ENCODE data around the gene CYP3A5. TPM values are rescaled to one million over a fixed set of nuclear protein-coding genes. Genes with fewer than 3 reads are reported as not detected.

CYP3A5 gene
- total and polyA plus RNA-seq, 2 experiments from 2014 or later: 0.24 to 0.81 TPM

DNA sequence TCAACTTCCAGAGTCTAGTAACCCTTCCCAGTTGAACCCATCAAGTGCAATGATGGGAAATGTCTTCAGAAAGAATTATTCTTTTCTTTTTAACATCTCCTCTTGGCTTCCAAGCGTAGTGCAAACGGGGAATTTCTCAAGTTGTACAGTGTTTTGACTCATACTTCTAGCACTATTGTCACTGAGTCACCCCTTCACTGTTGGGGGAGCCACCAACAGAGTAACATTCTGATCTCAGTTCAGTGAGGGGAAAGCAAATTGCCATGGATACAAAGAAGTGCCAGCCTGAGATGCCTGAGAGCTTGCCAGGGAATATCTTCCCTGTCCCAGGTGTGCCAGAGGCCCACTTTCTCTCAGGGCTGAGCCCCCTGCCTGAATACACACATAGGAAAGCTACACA is 31.0 kb downstream of the CYP3A5 start:
- H3K4me3 ChIP-seq: no peak overlapping the region
- no peaks in the 10 kb centered on the region for H3K27me3 ChIP-seq
- no peak for DNase-seq (ENCODE audit: low read depth in 1 of 2, low spot score in 1 of 2)
- no peaks in the 10 kb centered on the region for H3K36me3 ChIP-seq
- H3K4me1 ChIP-seq (ENCODE audit: low read depth): no peaks in the 10 kb centered on the region
- TF ChIP-seq, protein P1, sequence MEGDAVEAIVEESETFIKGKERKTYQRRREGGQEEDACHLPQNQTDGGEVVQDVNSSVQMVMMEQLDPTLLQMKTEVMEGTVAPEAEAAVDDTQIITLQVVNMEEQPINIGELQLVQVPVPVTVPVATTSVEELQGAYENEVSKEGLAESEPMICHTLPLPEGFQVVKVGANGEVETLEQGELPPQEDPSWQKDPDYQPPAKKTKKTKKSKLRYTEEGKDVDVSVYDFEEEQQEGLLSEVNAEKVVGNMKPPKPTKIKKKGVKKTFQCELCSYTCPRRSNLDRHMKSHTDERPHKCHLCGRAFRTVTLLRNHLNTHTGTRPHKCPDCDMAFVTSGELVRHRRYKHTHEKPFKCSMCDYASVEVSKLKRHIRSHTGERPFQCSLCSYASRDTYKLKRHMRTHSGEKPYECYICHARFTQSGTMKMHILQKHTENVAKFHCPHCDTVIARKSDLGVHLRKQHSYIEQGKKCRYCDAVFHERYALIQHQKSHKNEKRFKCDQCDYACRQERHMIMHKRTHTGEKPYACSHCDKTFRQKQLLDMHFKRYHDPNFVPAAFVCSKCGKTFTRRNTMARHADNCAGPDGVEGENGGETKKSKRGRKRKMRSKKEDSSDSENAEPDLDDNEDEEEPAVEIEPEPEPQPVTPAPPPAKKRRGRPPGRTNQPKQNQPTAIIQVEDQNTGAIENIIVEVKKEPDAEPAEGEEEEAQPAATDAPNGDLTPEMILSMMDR (IDR thresholded peaks at IDR 0.05; ENCODE audit: low read depth, low read length): no peak
- no peaks in the 10 kb centered on the region for H3K9me3 ChIP-seq (ENCODE audit: low read depth)
- H3K27ac ChIP-seq: no peak overlapping the region

DNA sequence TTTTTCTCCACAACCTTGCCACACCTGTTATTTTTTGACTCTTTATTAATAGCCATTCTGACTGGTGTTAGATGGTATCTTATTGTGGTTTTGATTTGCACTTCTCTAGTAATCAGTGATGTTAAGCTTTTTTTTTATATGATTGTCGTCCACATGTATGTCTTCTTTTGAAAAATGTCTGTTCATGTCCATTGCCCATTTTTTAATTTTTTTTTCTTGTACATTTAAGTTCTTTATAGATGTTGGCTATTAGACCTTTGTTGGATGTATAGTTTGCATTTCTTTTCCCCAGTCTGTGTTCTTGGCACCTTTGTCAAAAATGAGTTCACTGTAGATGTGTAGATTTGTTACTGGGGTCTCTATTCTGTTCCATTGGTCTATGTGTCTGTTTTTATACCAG is 34.2 kb downstream of the CYP3A5 start:
- Histone ChIP-seq H3K4me1 (ENCODE audit: low read depth) (no peaks in the 10 kb centered on the region), H3K4me3 (no peak overlapping the region), H3K27me3 (no peaks in the 10 kb centered on the region), H3K36me3 (no peaks in the 10 kb centered on the region), H3K27ac (no peak overlapping the region), H3K9me3 (ENCODE audit: low read depth) (no peaks in the 10 kb centered on the region)
- DNase-seq (ENCODE audit: low read depth in 1 of 2, low spot score in 1 of 2): no peak
- TF ChIP-seq, protein P1 (IDR thresholded peaks at IDR 0.05; ENCODE audit: low read depth, low read length): no peak

DNA sequence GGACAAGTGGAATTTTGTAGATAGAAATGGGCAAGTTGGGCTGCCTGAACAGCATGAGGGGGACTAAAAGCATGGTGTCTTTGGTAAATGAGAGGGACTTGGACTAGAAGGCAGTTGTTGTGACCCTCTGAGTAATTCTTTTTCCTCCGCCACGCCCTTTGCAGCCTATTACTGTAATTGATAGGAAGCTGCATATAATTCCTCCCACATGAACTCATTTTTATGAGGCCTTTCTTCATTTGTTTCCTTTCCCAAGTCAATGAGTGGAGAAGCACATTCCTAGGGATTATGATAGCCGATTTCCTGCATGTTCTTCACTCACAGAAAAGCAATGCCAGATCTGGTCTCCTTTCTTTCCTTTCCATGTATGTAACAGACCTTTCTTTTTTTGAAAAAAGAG is 35.4 kb downstream of the CYP3A5 start:
- H3K36me3 ChIP-seq: no peaks in the 10 kb centered on the region
- no peaks in the 10 kb centered on the region for H3K9me3 ChIP-seq (ENCODE audit: low read depth)
- no peak overlapping the region for H3K27ac ChIP-seq
- H3K4me3 ChIP-seq: no peak overlapping the region
- H3K27me3 ChIP-seq: no peaks in the 10 kb centered on the region
- no peaks in the 10 kb centered on the region for H3K4me1 ChIP-seq (ENCODE audit: low read depth)
- TF ChIP-seq, protein P1 (IDR thresholded peaks at IDR 0.05; ENCODE audit: low read depth, low read length): no peak
- DNase-seq (ENCODE audit: low read depth in 1 of 2, low spot score in 1 of 2): no peak

DNA sequence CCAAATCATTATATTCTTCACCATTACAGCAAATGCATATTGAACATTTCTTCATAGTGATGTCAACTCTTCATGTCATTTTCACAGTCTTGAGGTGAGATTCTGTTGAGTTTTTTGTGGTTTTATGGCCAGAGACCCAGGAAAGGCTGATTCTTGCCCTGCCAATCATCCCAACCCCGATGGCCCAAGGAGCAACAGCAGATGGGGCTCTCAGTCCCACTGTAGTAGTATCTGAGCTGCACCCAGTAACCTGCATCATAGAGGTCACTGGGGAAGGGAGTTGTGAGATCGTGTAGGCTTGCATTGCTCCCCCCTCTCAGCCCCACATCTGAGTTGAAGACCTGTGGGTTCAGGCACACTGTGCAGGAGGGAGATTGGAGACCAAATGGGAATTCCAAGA is 36.3 kb downstream of the CYP3A5 start:
- TF ChIP-seq, protein P1 (IDR thresholded peaks at IDR 0.05; ENCODE audit: low read depth, low read length): no peak
- H3K36me3 ChIP-seq: no peaks in the 10 kb centered on the region
- H3K27ac ChIP-seq: no peak overlapping the region
- no peak for DNase-seq (ENCODE audit: low read depth in 1 of 2, low spot score in 1 of 2)
- no peaks in the 10 kb centered on the region for H3K27me3 ChIP-seq
- no peaks in the 10 kb centered on the region for H3K9me3 ChIP-seq (ENCODE audit: low read depth)
- no peaks in the 10 kb centered on the region for H3K4me1 ChIP-seq (ENCODE audit: low read depth)
- H3K4me3 ChIP-seq: no peak overlapping the region

DNA sequence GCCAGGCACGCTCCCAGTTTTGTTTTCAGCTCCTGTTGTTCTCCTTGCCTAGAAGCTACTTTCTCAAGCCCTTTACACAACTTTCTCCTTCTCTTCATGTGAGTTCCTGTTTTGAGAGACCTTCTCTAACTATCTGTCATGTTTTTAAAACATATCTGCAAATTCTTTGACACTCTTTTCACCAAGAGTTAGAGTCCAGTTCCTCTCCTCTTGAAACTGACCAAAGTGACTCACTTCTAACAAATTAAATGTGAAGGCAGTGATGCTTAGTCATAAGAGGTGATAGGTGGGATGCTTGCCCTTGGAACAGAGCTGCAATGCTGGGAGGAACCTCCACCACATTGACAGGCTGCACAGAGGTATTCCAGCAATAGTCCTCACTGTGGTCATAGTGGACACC is 37.8 kb downstream of the CYP3A5 start:
- Histone ChIP-seq H3K27ac (no peak overlapping the region), H3K27me3 (no peaks in the 10 kb centered on the region), H3K9me3 (ENCODE audit: low read depth) (no peaks in the 10 kb centered on the region), H3K4me3 (no peak overlapping the region), H3K4me1 (ENCODE audit: low read depth) (no peaks in the 10 kb centered on the region), H3K36me3 (no peaks in the 10 kb centered on the region)
- TF ChIP-seq, protein P1 (IDR thresholded peaks at IDR 0.05; ENCODE audit: low read depth, low read length): no peak
- DNase-seq (ENCODE audit: low read depth in 1 of 2, low spot score in 1 of 2): no peak

DNA sequence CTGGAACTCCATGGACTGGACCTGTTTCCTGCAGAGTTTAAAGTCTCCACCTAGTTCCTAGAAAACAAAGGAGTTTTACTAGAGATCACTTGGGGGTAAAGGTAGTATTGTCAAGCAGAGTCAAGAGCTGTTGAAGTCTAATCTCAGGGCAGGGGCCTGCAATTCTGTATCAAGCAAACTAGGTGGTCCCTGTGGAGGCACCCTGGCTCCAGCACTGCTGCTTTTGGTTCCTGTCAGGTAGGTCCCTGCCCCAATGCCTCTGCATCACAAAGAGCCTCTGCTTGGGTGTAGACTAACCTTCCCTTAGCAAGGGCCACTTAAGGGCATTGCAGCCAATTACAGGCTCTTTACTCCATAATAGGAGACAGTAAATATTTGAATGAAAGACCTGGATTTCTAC is 40.5 kb downstream of the CYP3A5 start:
- TF ChIP-seq, protein P1 (IDR thresholded peaks at IDR 0.05; ENCODE audit: low read depth, low read length): no peak
- Histone ChIP-seq H3K4me1 (ENCODE audit: low read depth) (no peaks in the 10 kb centered on the region), H3K27me3 (no peaks in the 10 kb centered on the region), H3K9me3 (ENCODE audit: low read depth) (no peaks in the 10 kb centered on the region), H3K27ac (no peak overlapping the region), H3K4me3 (no peak overlapping the region), H3K36me3 (no peaks in the 10 kb centered on the region)
- no peak for DNase-seq (ENCODE audit: low read depth in 1 of 2, low spot score in 1 of 2)

All from cardiac muscle cell (in vitro differentiated cells and primary cell).